ENCODE measurements around the gene BLOC1S2. TPM values are rescaled to one million over a fixed set of nuclear protein-coding genes. Genes with fewer than 3 reads are reported as not detected.

BLOC1S2 gene
- total and polyA plus RNA-seq, 2 experiments from 2014 or later = 69.0 to 72.8 TPM

DNA sequence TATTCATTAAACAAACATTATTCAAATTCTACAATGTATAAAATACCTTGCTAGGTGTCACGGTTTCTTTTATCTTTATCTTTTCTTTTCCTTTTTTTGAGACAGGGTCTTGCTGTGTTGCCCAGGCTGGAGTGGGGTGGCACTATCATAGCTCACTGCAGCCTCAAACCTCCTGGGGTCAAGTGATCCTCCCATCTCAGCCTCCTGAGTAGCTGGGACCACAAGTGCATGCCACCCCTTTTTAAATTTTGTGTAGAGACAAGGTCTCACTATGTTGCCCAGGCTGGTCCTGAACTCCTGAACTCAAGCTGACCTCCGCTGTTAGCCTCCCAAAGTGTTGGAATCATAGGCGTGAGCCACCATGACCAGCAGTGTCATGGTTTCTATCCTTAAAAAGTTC is 17.9 kb upstream of the BLOC1S2 start (continued):
- TF ChIP-seq, protein P1, sequence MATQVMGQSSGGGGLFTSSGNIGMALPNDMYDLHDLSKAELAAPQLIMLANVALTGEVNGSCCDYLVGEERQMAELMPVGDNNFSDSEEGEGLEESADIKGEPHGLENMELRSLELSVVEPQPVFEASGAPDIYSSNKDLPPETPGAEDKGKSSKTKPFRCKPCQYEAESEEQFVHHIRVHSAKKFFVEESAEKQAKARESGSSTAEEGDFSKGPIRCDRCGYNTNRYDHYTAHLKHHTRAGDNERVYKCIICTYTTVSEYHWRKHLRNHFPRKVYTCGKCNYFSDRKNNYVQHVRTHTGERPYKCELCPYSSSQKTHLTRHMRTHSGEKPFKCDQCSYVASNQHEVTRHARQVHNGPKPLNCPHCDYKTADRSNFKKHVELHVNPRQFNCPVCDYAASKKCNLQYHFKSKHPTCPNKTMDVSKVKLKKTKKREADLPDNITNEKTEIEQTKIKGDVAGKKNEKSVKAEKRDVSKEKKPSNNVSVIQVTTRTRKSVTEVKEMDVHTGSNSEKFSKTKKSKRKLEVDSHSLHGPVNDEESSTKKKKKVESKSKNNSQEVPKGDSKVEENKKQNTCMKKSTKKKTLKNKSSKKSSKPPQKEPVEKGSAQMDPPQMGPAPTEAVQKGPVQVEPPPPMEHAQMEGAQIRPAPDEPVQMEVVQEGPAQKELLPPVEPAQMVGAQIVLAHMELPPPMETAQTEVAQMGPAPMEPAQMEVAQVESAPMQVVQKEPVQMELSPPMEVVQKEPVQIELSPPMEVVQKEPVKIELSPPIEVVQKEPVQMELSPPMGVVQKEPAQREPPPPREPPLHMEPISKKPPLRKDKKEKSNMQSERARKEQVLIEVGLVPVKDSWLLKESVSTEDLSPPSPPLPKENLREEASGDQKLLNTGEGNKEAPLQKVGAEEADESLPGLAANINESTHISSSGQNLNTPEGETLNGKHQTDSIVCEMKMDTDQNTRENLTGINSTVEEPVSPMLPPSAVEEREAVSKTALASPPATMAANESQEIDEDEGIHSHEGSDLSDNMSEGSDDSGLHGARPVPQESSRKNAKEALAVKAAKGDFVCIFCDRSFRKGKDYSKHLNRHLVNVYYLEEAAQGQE (IDR thresholded peaks at IDR 0.05; ENCODE audit: unreplicated experiment) = no peak
- TF ChIP-seq ZNF331 (CRISPR knock-in tag; IDR thresholded peaks at IDR 0.05; ENCODE audit: low read depth) (no peak), EZH2 (IDR thresholded peaks at IDR 0.05; ENCODE audit: low read depth, unreplicated experiment) (no peak), ZNF462 (CRISPR knock-in tag; IDR thresholded peaks at IDR 0.05) (no peak), CREB1 (CRISPR knock-in tag; IDR thresholded peaks at IDR 0.05; ENCODE audit: low read depth) (no peak)

All from GM23338 (cell line).